GM21381 (cell line): ENCODE measurements around the gene RNF103.
"Not testable (repeated sequence)": the region's sequence is repeated elsewhere in the genome, so short reads cannot be mapped to it uniquely, and the experiment has no call there.

Experiments used
- ATAC-seq: cut with Tn5 transposase; IDR thresholded peaks from one replicate; pipeline ENCODE4 v1.9.1; 2021; ENCODE audit warnings: mild to moderate bottlenecking, moderate library complexity; ENCODE audit not compliant: unreplicated experiment

The RNF103 gene, protein sequence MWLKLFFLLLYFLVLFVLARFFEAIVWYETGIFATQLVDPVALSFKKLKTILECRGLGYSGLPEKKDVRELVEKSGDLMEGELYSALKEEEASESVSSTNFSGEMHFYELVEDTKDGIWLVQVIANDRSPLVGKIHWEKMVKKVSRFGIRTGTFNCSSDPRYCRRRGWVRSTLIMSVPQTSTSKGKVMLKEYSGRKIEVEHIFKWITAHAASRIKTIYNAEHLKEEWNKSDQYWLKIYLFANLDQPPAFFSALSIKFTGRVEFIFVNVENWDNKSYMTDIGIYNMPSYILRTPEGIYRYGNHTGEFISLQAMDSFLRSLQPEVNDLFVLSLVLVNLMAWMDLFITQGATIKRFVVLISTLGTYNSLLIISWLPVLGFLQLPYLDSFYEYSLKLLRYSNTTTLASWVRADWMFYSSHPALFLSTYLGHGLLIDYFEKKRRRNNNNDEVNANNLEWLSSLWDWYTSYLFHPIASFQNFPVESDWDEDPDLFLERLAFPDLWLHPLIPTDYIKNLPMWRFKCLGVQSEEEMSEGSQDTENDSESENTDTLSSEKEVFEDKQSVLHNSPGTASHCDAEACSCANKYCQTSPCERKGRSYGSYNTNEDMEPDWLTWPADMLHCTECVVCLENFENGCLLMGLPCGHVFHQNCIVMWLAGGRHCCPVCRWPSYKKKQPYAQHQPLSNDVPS

DNA sequence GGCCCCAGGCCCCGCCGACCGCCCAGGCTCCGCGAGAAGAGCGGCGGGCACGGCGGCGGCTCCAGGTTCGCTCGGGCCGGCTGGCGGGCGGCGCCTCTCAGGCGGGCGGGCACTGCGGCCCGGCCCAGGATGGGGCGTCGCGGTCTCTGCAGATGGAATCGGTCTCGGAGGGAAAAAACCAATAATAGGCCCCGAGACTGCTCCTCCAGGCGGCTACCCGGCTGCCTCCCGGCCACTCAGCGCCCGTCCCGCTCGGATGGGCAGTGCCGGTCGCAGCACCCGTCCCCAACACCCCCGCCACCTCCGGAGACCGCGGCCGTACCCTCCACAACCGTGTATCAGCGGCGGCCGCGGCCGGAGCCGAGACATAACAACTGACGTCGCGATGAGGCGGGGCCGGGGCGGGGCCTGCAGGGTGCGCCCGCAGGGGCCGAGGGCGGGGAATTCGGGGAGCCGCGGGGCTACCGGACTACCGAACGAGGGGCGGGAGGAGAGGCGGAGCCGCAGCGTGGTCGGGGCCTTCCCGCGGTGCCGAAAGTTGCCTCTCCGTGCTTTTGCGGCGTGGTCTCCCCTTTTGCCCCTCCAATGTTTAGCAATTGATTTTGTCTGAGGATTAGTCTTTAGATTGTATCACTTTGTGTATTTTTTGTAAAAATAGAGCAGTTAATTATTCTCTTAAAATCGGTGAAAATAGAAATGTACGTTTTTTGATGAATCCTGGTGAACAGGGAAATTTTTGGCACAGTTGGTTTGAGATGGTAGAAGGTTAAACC is at the start of gene RNF103:
Gene RNF103, minus strand, starts transcription at position 372 of the 773 bp plus-strand sequence. CDS start 979 bp downstream, outside the sequence.
- ATAC-seq = peak; percentile 83

DNA sequence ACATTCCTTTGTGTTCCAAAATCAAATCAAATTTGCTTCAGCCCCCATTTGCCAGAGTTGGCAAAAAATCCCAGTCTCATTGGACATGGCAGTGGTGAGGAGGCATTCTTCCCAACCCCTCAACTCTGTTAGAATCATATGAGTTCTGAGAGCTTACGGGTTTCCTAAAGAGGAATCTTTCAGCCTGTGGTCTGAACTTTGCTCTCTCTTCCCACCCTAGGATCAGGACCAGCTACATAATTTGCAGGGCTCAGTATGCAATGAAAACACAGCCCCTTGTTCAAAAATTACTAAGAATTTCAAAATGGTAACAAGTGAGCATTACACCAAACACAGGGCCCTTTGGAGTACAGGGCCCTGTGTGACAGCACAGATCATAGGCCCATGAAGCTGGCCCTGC is 49.3 kb upstream of the RNF103 start:
- ATAC-seq = no peak

DNA sequence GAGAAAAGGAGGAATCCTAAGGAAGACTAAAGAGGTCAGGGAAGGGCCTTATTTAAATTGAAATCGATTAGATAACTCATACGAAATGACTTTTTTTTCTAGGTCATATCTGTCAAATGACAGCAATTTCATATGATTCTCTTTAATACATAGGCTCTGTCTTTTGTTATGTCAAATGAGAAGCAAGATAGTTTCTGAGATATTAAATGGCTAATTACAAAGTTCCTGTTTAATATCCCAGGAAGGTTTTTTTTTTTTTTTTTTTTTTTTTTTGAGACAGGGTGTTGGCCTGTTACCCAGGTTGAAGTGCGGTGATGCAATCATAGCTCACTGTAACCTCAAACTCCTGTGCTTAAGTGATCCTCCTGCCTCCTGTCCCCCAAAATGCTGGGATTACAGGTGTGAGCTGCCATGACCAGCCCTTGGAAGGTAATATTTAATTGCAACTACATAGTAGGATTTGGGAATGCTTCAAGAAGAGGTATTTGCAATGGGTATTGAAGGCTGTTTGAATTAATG is 48.4 kb upstream of the RNF103 start:
- ATAC-seq = no peak

DNA sequence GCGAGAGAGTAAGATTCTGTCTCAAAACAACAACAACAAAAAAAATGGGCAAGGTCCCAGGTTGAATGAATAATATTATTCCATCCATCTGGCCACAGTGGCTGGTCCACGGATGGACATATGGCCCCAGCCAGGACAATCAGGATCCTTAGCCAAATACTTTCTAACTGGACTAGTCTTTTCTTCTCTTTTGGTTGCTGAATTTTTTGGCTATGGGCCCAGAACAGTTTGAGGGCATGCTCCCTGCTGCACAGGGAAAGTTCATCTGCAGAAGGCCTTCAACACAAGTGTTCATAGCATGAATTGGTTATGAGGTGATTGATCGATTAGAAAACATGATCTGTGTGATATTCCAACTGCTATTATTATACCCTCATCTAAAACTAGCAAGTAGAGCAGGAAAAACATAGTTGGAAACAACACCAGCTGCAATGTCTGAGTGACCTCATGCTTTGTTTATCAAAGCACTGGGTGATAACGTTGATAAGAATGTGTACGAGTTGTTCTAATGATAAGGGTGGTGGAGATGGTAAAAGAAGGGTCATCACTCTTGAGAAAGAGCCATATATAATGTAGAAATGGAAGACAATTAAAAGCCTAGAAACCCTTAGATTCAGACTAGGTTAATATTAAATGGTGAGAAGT is 47.8 kb upstream of the RNF103 start:
- no peak for ATAC-seq

DNA sequence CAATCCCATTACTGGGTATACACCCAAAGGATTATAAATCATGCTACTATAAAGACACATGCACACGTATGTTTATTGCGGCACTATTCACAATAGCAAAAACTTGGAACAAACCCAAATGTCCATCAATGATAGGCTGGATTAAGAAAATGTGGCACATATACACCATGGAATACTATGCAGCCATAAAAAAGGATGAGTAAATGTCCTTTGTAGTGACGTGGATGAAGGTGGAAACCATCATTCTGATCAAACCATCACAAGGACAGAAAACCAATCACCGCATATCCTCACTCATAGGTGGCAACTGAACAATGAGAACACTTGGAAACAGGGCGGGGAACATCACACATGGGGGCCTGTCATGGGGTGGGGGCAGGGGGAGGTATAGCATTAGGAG is 45.7 kb upstream of the RNF103 start:
- ATAC-seq = not testable (repeated sequence)

DNA sequence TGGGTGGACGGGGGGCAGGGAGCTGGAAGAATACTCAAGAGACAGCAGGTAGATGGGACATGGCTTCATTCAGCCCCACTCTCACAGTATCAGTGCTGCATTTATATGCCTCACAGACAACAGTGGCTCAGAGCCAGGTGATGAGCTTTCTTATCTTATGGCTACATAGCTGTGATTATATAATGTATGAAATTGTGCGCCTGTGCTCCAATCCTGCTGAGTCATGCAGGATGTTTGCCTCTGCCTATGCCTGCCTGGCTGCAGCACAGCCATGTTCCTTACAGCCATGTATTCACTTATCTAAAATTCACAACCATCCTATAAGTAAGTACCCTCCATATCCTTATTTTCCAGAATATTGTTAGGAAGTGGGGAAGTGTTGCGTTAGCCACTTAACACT is 37.7 kb upstream of the RNF103 start:
- no peak for ATAC-seq

DNA sequence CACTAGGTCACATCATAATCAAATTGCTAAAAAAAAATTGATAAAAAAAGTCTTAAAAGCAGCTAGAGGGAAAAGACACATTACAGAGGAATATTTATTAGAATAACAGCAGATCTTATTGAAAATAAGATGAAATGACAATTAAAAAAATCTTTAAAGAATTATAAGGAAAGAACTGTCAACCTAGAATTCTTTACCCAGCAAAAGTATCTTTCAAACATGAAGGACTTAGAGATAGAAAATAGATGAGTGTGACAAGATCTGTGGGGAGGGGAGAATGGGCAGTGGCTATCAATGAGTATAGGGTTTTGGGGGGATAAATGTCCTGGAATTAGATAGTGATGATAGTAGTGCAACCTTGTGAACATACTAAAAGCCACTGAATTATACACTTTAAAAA is 26.5 kb upstream of the RNF103 start:
- no peak for ATAC-seq

DNA sequence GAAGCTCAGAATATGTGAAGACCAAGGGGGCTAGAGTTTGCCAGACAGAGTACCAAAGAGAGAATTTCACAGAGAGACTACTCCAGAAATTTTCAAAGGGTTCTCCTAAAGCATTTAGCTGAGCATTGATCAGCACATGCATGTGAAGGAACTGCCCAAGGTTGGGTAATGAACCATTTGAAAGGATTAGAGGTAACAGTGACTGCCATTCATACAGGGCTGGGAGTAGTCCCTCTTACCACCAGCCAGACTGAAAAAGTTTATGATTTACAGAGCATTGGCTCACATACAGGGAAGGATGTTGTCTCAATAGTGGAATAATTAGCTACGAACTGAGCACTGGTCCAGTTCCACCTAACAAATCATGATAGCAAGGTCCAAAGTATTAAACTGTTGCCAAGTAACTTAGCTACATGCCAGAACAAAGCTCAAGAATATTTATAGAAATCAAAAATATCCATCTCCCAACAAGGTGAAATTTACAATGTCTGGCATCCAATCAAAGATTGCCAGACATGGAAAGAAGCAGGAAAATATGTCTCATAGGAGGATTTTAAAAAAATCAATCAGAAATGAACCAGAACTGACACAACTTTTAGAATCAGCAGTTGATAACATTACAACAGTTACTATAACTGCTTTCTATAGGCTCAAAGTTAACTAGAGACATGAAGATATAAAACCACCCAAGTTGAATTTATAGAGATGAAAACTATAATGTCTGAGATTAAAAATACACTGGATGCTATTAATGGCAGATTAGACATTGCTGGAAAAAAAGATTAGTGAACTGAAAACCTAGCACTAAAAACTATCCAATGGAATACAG is 25.7 kb upstream of the RNF103 start:
- ATAC-seq = no peak

DNA sequence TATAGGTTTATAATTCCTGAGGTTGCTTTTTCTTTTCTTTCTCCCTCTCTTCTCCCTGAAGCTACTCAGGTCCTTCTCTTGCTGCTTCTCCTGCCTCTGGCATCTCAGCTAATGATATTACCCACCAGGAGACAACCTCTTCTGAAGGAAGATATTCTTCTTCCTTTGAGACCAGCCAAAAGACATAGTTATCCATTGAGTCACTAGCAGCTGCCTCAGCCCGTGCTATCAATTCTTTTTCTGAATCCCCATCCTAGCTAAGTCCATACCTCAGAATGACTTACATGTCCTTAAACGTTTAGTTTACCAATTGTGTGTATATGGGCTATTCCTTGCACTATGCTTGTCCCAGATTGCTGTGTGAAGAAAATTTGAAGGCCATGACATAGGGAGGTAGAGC is 25.0 kb upstream of the RNF103 start:
- no peak for ATAC-seq

DNA sequence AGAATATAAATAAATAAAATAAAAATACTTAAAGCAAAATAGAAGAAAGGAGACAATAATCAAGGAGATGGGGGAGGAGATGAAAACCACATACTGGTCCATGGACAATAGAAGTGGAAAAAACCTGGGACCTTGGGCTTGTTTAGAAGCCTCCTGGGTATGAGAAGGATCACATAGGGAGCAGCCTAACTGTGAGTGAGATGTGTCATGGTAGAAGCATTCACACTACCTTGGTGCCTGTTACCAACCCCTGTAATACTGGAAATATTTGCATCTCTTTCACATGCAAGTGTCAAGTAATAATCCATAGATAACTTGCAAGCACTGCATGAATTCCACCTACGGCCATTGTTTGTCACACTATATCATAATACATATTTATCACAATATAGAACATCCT is 23.2 kb upstream of the RNF103 start:
- no peak for ATAC-seq

DNA sequence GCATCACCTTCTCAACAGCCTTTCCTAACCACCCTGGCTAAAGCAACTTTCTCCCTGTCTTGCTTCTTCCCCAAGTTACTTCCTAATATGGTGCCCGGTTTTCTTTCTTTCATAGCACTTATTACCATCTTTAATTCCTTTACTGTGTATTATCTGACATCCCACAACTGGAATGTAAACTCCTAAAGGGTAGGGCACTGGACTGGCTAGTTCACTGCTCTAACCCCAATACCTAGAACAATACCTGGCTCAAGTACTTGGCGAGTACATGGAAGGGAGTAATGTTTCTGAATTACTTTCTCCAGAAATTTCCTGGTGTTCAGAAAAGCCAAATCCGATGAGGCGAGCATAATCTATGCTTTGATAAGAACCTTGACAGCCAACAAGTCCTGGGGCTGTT is 22.7 kb upstream of the RNF103 start:
- no peak for ATAC-seq

DNA sequence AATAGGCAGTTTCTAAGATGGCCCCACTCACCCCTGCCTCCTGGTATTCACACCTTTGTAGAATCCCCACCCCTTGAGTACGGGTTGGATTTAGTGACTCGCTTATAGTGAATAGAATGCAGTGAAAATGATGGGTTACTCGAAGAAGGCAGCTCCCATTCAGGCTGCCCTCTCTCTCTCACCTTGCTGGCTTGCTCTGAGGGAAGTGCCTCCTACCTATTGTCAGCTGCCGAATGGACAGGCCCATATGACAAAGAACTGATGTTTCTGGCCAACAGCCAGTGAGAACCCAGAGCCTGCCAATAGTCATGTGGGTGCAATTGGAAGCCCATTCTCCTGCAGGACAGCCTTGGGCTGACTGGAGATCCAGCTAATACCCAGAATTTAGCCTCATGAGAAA is 22.1 kb upstream of the RNF103 start:
- ATAC-seq = no peak

DNA sequence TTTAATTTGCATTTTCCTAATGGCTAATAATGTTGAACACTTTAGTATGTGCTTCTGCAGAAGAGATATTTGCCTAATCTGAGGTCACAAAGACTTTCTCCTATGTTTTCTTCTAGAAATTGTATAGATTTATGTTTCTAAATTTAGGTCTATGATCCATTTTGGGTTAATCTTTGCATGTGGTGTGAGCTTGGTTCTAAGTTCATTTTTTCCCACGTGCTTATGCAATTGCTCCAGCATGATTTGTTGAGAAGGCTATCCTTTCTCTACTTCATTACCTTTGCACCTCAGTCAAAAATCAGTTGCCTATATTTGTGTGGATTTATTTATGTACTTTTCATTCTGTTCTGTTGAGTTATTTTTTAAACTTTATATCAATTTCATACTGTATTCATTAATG is 15.0 kb upstream of the RNF103 start:
- no peak for ATAC-seq

DNA sequence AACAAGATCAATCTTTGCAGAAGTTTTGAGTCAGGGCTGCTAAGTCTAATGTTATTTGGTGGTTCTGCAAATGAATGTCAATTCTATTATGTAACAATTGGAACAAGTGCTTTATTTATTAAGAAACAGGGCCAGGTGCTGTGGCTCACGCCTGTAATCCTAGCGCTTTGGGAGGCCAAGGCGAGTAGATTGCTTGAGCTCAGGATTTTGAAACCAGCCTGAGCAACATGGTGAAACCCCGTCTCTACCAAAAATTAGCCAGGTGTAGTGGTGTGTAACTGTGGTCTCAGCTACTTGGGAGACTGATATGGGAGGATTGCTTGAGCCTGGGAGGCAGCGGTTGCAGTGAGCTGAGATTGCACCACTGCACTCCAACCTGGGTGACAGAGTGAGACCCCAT is 13.2 kb upstream of the RNF103 start:
- ATAC-seq = no peak

DNA sequence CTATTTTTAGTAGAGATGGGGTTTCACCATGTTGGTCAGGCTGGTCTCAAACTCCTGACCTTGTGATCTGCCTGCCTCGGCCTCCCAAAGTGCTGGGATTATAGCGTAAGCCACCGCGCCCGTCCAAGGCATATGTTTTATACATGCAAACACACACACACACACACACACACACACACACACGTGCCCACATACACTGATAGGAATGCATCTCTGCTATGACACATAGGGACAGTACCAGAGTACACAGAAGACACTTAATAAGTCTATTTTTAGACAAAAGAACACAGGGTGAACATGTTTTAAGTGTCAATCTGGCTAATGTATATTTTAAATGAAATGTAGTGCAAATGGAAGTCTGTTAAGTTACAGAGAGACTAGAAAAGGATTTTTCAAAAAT is 10.7 kb upstream of the RNF103 start:
- no peak for ATAC-seq

DNA sequence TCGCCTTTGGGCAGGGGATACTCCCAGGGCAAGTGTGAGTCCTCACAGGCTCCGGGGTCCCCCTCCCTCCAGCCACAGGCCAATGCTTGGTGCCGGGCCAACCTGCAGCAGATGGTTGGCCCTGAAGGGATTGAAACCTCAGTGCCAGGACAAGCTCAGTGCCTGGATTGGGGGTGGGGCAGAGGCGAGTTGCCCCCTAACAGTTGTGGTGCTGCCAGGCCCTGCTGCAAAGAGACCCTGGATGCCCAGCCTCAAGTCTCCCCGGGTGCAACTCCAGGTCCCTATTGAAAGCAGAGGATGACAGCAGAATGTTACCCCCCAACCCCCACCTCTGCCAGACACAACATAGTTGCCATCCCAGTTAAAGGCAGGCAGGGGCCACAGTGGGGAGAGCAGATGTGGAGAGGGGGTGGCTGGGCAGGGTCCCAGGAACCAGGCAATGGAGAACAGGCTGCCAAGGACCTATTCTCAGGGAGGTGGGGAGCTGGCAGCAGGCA is 9.5 kb upstream of the RNF103 start:
- ATAC-seq = no peak

DNA sequence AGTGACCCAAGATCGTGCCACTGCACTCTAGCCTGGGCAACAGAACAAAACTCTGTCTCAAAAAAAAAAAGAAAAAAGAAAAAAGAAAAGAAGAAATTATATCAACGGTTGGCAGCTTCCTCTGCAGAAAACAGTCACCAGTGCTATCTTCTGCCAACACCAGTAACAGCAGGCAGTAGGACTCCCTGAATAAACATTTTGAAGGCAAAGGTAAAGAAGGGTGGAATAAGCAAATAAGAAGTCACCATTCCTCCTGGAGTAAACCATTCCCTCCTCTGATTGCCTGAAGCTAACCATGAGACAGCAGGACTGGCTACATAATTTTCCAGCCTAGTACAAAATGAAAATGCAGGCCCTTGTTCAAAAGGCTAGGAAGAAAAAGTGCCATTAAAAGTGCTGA is 9.0 kb upstream of the RNF103 start:
- ATAC-seq = no peak

DNA sequence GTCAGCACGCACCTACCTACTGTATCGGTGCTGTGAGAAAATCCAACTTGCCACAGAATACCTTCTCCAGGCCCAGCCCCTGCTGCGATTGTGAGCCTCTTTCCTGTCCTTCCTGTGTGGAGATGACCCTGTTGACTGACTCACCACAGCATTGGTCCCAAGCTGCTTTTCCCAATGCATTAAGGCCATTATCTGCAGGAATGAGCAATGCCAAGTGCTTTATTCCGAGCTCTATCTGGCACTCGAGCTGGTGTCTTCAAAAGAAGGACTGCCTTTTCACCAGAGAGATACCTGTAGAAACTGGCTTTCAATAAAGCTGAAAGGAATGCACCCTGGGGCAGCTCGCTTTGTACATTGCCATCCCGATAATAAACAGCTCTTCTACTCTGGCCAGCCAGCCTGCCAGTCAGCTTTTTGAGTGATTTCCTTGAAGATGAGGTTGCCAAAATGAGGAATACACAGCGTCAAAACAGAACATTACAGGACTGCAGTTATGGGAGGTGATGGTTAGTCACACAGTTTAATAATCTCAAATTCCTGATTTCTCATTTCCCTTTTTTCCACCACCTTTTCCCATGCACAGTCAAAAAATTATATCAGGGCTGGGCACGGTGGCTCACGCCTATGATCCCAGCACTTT is 8.3 kb upstream of the RNF103 start:
- no peak for ATAC-seq

DNA sequence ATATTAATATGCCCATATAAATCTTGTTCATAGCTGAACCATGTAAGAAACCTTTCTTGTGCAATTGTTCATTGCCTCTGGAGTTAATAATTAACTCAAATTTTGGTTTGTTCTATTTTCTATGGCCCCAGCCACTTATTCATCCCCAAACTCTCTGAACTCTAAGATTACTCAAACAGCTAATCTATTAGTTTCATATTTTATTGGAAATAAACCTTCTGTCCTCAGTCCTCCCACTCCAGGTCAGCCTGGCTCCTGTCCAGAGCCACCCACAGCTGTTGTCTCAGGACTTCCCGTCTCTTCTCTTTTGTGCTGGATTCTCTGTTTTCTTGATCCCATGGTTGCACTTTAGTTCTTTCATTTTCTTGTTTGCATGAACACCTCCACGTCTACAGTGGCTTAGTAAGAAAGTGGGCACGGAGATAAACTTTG is 4.4 kb upstream of the RNF103 start:
- ATAC-seq = no peak
